Breast epithelium (tissue), 4 donors: ENCODE data around the gene TPK1. TPM values are rescaled to one million over a fixed set of nuclear protein-coding genes. Genes with fewer than 3 reads are reported as not detected.
"Not testable (repeated sequence)": the region's sequence is repeated elsewhere in the genome, so short reads cannot be mapped to it uniquely, and the experiment has no call there.

Source experiments
- DNase-seq, 2 donors: peaks; one replicate each; pipeline ENCODE4 v3.0.0-alpha.2; 2019; ENCODE audit warnings: low spot score in 2 of 2
- H3K27ac ChIP-seq, 2 donors: fragments of 200-600 bp; sonication (generic) in 1 of 2; one replicate each; pipeline ENCODE4 v1.5.1; 2016 to 2019; ENCODE audit warnings: mild to moderate bottlenecking in 1 of 2
- H3K27me3 ChIP-seq, 2 donors: fragments of 200-600 bp; sonication (generic) in 1 of 2; one replicate each; pipeline versions ENCODE4 v1.5.1 to v1.6.0; 2017 to 2019; ENCODE audit warnings: control low read depth in 1 of 2, mild to moderate bottlenecking in 1 of 2
- H3K36me3 ChIP-seq: fragments of 200-600 bp; one replicate; pipeline ENCODE4 v1.5.1; 2019
- H3K4me1 ChIP-seq, 2 donors: fragments of 200-600 bp; sonication (generic); one replicate each; pipeline ENCODE4 v1.5.1; 2016 to 2019; ENCODE audit warnings: control low read depth in 1 of 2
- H3K4me3 ChIP-seq, 3 donors: fragments of 200-600 bp; sonication (generic); 1 replicate in 2 of 3; 2 replicates in 1 of 3; pipeline ENCODE4 v1.5.1; 2016 to 2019; ENCODE audit warnings: mild to moderate bottlenecking in 3 of 3, moderate library complexity in 2 of 3
- H3K9me3 ChIP-seq, 2 donors: fragments of 200-600 bp; sonication (generic) in 1 of 2; one replicate each; pipeline ENCODE4 v1.5.1; 2016 to 2019; ENCODE audit warnings: control low read depth in 1 of 2
- CTCF ChIP-seq, 3 donors: fragments of 450-650 bp; IDR thresholded peaks; one replicate each; pipeline ENCODE4 v1.5.1; 2016 to 2017; ENCODE audit warnings: antibody characterized with exemption in 3 of 3, mild to moderate bottlenecking in 3 of 3, moderate library complexity in 3 of 3
- POLR2A ChIP-seq: fragments of 450-650 bp; IDR thresholded peaks from one replicate; pipeline ENCODE4 v1.6.1; 2016; ENCODE audit warnings: antibody characterized with exemption, mild to moderate bottlenecking, moderate library complexity
- POLR2AphosphoS5 ChIP-seq, 3 donors: sonication (generic); formaldehyde crosslinking; IDR thresholded peaks; one replicate each; pipeline ENCODE4 v1.6.1; 2017; ENCODE audit warnings: antibody characterized with exemption in 3 of 3
- intact Hi-C: fragments of 100-400 bp; cut with DNase I; formaldehyde crosslinking; loops from one replicate; pipeline ENCODE4 v1.15.1; 2023; ENCODE audit warnings: low total_unique reads
- total RNA-seq, 3 donors: library from RNA; depleted of rRNA; stranded (reverse); fragments of >200 nt; gene quantifications; one replicate each; pipeline ENCODE4 v1.1.0, GENCODE V29; 2016

Gene TPK1
- total RNA-seq, 3 donors from 2014 or later = 4.8 to 9.8 (median 7.9) TPM

GRCh38 chr7:144437370-144438191, 398.3 kb downstream of the TPK1 start:
- Histone ChIP-seq H3K36me3 (no peaks in the 10 kb centered on the region), H3K27ac (no peak overlapping the region), H3K4me1 (no peaks in the 10 kb centered on the region), H3K9me3 (no peaks in the 10 kb centered on the region), H3K27me3 (no peaks in the 10 kb centered on the region), H3K4me3 (no peak overlapping the region)
- intact Hi-C loops = no loop called here
- DNase-seq = peak; percentile 57 to 69
- TF ChIP-seq POLR2AphosphoS5 (IDR thresholded peaks at IDR 0.05) (no peak), POLR2A (no peak), CTCF (IDR thresholded peaks at IDR 0.05) (peak; percentile 16 to 65 (median 61))

- TF ChIP-seq CTCF (IDR thresholded peaks at IDR 0.05) (no peak), POLR2A (no peak), POLR2AphosphoS5 (IDR thresholded peaks at IDR 0.05) (no peak)
- H3K4me1 ChIP-seq = no peaks in the 10 kb centered on the region
- no peak overlapping the region for H3K4me3 ChIP-seq
- H3K9me3 ChIP-seq = no peaks in the 10 kb centered on the region
- H3K27me3 ChIP-seq = no peaks in the 10 kb centered on the region
- no peak for DNase-seq
- H3K27ac ChIP-seq = no peak overlapping the region
- no peaks in the 10 kb centered on the region for H3K36me3 ChIP-seq
- intact Hi-C loops = no loop called here
These were observed 399.4 kb downstream of the TPK1 start for GRCh38 chr7:144436500-144436899.

- Histone ChIP-seq H3K4me1 (no peaks in the 10 kb centered on the region), H3K27me3 (no peaks in the 10 kb centered on the region), H3K36me3 (no peaks in the 10 kb centered on the region), H3K9me3 (peaks cover 7 to 24% of the 10 kb centered on the region in 2 donors), H3K4me3 (no peak overlapping the region), H3K27ac (no peak overlapping the region)
- intact Hi-C loops = no loop called here
- DNase-seq = no peak
- TF ChIP-seq POLR2AphosphoS5 (IDR thresholded peaks at IDR 0.05) (no peak), CTCF (IDR thresholded peaks at IDR 0.05) (no peak), POLR2A (no peak)
These were observed 407.4 kb downstream of the TPK1 start for GRCh38 chr7:144428431-144428830.

- H3K27ac ChIP-seq, H3K4me1 ChIP-seq, H3K27me3 ChIP-seq, DNase-seq, intact Hi-C loops, H3K36me3 ChIP-seq, H3K4me3 ChIP-seq: not testable (repeated sequence)
- H3K9me3 ChIP-seq = peaks cover 7 to 24% of the 10 kb centered on the region in 2 donors
These were observed 408.3 kb downstream of the TPK1 start for GRCh38 chr7:144427539-144427938.

GRCh38 chr7:144418931-144419330, 416.9 kb downstream of the TPK1 start:
- H3K4me3 ChIP-seq, H3K4me1 ChIP-seq, H3K27me3 ChIP-seq, H3K36me3 ChIP-seq, H3K9me3 ChIP-seq, intact Hi-C loops, DNase-seq: not testable (repeated sequence)
- H3K27ac ChIP-seq = peak overlapping the region in 1 of 2 donors; percentile 19

GRCh38 chr7:144416341-144416740, 419.5 kb downstream of the TPK1 start:
- H3K27ac ChIP-seq = no peak overlapping the region
- peaks cover 0 to 6% of the 10 kb centered on the region in 2 donors for H3K9me3 ChIP-seq
- no peak overlapping the region for H3K4me3 ChIP-seq
- H3K36me3 ChIP-seq = no peaks in the 10 kb centered on the region
- no peak for DNase-seq
- no peak for TF ChIP-seq POLR2AphosphoS5 (IDR thresholded peaks at IDR 0.05)
- TF ChIP-seq POLR2A = no peak
- H3K4me1 ChIP-seq = no peaks in the 10 kb centered on the region
- H3K27me3 ChIP-seq = no peaks in the 10 kb centered on the region
- intact Hi-C loops = no loop called here
